SK-N-SH (cell line): ENCODE data around the gene TFB1M.

Source experiments
- EP300 ChIP-seq, 2 experiments: IDR thresholded peaks; 2 replicates each; pipeline versions ENCODE4 v1.4.0 to v1.6.1; 2012; ENCODE audit warnings: borderline replicate concordance in 1 of 2, low read depth in 1 of 2, low read length in 1 of 2
- FOXM1 ChIP-seq: IDR thresholded peaks from 2 replicates; pipeline ENCODE4 v1.4.0; 2012; ENCODE audit warnings: low read depth, mild to moderate bottlenecking
- POLR2AphosphoS5 ChIP-seq: IDR thresholded peaks from 2 replicates; pipeline ENCODE4 v1.6.1; 2012; ENCODE audit warnings: low read depth, low read length
- RAD21 ChIP-seq: IDR thresholded peaks from 2 replicates; pipeline ENCODE4 v1.6.1; 2012; ENCODE audit warnings: mild to moderate bottlenecking, low read length
- TCF12 ChIP-seq: IDR thresholded peaks from 2 replicates; pipeline ENCODE4 v1.4.0; 2012
- YY1 ChIP-seq: IDR thresholded peaks from 2 replicates; pipeline ENCODE4 v1.4.0; 2012; ENCODE audit warnings: low read depth, mild to moderate bottlenecking
- TF ChIP-seq, protein P1 (sequence below): fragments of 200-600 bp; sonication (generic); IDR thresholded peaks from 2 replicates; pipeline ENCODE4 v1.6.1; 2017; ENCODE audit warnings: antibody characterized with exemption, mild to moderate bottlenecking, moderate library complexity
- TF ChIP-seq, protein P2 (sequence below): IDR thresholded peaks from 2 replicates; pipeline ENCODE4 v1.6.1; 2012; ENCODE audit warnings: mild to moderate bottlenecking, low read depth, low read length, moderate library complexity

DNA sequence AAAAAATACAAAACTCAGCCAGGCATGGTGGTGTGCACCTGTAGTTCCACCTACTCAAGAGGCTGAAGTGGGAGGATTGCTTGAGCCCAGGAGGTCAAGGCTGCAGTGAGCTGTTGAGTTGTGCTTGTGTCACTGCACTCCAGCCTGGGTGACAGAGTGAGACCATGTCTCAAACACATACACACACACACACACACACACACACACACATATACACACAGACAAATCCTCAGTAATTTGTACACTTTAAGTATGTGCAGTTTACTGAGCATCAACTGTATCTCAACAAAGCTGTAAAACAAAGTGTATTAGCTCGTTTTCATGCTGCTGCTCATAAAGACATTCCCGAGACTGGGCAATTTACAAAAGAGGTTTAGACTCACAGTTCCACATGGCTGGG, 7.3 kb downstream of the TFB1M start:
- TF ChIP-seq POLR2AphosphoS5 = no peak
- TF ChIP-seq, protein P1, sequence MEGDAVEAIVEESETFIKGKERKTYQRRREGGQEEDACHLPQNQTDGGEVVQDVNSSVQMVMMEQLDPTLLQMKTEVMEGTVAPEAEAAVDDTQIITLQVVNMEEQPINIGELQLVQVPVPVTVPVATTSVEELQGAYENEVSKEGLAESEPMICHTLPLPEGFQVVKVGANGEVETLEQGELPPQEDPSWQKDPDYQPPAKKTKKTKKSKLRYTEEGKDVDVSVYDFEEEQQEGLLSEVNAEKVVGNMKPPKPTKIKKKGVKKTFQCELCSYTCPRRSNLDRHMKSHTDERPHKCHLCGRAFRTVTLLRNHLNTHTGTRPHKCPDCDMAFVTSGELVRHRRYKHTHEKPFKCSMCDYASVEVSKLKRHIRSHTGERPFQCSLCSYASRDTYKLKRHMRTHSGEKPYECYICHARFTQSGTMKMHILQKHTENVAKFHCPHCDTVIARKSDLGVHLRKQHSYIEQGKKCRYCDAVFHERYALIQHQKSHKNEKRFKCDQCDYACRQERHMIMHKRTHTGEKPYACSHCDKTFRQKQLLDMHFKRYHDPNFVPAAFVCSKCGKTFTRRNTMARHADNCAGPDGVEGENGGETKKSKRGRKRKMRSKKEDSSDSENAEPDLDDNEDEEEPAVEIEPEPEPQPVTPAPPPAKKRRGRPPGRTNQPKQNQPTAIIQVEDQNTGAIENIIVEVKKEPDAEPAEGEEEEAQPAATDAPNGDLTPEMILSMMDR = no peak
- no peak for TF ChIP-seq RAD21
- TF ChIP-seq, protein P2, sequence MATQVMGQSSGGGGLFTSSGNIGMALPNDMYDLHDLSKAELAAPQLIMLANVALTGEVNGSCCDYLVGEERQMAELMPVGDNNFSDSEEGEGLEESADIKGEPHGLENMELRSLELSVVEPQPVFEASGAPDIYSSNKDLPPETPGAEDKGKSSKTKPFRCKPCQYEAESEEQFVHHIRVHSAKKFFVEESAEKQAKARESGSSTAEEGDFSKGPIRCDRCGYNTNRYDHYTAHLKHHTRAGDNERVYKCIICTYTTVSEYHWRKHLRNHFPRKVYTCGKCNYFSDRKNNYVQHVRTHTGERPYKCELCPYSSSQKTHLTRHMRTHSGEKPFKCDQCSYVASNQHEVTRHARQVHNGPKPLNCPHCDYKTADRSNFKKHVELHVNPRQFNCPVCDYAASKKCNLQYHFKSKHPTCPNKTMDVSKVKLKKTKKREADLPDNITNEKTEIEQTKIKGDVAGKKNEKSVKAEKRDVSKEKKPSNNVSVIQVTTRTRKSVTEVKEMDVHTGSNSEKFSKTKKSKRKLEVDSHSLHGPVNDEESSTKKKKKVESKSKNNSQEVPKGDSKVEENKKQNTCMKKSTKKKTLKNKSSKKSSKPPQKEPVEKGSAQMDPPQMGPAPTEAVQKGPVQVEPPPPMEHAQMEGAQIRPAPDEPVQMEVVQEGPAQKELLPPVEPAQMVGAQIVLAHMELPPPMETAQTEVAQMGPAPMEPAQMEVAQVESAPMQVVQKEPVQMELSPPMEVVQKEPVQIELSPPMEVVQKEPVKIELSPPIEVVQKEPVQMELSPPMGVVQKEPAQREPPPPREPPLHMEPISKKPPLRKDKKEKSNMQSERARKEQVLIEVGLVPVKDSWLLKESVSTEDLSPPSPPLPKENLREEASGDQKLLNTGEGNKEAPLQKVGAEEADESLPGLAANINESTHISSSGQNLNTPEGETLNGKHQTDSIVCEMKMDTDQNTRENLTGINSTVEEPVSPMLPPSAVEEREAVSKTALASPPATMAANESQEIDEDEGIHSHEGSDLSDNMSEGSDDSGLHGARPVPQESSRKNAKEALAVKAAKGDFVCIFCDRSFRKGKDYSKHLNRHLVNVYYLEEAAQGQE = no peak
- TF ChIP-seq YY1 = no peak
- TF ChIP-seq FOXM1 = no peak
- no peak for TF ChIP-seq TCF12
- no peak for TF ChIP-seq EP300 (IDR thresholded peaks at IDR 0.05; ENCODE audit: borderline replicate concordance in 1 of 2, low read depth in 1 of 2, low read length in 1 of 2)
